ENCODE data around the gene FAM240A.

FAM240A gene

DNA sequence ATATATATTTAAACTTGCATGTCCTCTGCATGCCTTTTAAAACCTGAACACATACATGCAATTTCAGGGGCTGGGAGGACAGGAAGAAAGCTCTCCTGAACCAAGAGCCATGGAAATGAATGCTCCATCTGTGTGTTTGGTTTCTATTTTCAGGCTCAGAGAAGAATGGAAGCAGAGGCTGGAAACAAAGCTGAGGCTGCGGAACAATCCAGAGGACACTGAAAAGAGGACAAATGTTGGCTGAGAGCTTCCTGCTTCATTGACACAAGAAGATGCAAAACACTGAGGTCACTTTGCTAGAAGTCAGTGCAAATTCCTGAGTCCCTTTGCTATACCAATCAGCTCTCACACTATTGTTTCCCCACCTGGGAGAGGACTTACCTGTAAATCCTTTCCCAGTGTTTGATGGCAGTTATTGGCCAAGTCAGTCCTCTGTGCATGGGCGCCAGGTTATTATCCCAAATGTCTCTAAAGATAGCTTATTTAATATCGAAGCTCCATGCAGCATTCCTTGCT lies 12.7 kb downstream of the FAM240A start:
- DNase-seq (ENCODE audit: low spot score) (no peak), FAIRE-seq (no peak)

DNA sequence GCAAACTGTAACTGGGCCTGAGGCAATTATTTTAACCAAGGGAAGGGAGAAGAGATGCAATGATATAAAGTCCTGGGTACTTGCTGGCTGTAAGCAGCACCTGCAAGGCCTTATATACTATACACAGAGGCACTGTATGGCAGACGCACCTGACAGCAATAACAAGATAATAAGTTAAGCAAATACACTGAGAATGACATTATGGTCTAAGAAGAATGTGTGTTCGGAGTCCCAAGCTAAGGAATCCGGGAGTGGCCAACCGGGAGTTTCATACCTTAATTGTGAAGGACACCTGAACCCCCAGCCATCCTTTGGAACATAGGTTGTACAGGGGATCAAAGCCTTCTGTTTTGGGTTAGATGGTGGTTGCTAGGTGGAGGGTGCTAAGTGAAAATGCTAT lies 13.7 kb downstream of the FAM240A start:
- no peak for FAIRE-seq
- DNase-seq (ENCODE audit: low spot score), result no peak

DNA sequence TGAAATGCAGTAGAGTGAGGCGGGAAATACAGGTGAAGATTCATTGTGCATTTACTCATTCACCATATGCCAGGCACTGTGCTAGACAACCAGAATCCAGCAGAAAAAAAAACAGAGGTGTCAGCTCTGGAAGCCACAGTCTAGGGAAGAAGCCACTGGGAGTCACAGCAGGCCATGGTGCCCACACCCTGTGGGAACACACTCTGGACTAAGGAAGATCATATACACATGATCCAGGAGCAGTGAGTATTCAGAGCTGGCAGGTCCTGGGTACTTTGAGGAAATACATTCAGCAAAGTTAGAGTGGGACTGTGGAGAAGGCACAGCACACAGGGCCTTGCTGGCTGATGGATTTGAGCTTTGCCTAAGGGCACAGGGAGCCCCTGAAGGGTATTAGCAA lies 14.8 kb downstream of the FAM240A start:
- DNase-seq (ENCODE audit: low spot score), result no peak
- FAIRE-seq, result no peak

DNA sequence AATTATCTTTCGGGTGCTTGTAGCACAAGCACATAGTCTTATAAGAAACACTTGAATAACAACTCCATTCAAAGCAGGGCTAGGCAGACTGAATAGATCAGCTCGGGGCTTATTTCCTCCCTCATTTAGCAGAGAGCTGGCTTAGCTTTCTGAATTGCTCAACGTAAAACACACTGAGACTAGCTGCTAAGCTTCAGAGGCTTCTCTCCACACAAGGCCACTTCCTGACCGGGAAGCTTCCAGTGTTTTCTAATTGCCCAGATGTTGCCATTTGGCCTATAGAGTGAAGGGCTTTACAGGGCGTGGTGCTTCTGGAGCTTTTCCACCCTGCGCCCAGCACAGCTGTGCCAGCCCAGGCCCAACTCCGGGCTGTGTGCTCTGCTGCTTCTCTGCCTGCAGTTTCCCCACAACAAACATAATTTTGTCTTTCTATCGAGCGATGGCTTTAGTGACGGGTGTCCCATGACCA lies 16.6 kb downstream of the FAM240A start:
- no peak for DNase-seq (ENCODE audit: low spot score)
- no peak for FAIRE-seq

DNA sequence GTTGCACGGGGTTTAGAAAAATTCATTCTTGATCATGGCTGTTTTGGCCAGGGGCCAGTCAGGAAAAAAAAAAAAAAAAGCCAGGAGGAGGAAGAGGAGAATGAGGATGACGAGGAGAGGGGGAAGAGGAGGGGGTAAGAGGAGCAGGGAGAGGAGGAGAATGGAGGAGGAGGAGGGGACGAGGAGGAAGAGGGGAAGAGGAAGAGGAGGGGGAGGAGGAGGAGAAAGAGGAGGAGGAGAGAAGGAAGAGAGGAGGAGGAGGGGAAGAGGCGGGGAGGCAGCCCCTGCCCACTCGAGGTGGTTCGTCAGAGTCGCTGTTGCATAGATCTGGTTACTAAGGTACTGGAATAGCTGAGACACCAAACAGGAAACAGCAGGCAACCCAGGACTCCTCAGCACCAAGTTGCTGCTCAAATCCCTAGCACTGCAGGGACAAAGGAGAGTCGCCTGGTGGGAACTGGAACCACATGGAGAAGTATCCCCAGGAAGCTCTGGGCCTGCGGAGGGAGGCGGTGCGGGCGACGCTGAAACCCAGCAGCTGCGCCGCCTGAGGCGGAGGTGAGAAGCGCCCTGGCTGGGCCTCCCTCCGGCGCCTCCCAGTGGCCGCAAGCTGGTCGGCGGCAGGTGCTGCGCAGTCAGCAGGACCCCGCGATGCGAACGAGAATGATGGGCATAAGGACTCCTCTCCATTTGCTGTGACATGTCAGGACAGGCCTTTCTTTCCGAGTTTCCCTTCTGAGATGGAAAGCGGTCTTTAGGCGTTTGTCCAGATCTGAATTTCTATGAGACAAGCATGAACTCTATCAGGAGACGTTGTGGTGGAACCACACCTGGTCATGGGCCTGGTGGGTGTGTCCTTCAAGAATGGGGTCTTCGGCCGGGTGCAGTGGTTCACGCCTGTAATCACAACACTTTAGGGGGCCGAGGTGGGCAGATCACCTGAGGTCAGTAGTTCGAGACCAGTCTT lies 17.5 kb downstream of the FAM240A start:
- FAIRE-seq, result no peak

DNA sequence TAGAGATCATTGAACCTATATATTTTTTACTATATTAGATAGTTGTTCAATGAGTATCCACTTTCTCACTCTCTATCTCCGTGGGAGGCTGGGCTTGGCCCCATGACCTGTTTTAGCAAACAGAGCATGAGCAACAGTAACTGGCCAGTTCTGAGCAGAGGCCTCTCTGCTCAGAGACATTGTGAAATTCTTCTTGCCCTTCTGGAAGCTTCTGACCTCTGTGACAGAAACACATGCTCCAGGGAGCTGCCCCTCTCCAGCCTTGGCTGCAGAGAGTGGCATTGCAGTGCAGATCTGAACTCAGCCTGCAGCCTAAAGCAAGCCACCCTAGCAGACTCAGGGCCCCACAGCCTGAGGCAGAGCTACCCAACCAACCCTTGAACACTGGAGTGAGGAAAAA lies 20.5 kb downstream of the FAM240A start:
- DNase-seq (ENCODE audit: low spot score) (no peak), FAIRE-seq (no peak)

More for the DNA sequence above, 17.5 kb downstream of the FAM240A start:
- peak; percentile 4 for DNase-seq (ENCODE audit: low spot score)

DNA sequence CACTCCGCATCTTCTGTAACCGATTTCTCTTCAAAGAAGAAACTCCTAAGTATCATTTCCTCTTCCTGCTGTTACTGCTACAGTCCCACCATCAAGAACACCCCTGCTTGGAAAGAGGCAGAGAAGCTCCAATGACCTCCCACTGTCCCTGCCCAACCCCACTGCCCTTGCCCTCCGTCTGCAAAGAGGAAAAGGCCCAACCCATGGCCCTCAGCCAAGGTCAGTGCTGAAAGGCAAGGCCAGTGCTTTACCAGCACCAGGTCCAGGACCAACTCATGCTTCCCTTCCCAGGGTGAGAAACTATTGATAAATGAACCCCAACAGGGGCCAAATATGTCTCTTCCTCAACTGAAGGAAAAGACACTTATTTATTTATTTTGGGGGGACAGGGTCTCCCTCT lies 22.5 kb downstream of the FAM240A start:
- FAIRE-seq, result no peak

DNA sequence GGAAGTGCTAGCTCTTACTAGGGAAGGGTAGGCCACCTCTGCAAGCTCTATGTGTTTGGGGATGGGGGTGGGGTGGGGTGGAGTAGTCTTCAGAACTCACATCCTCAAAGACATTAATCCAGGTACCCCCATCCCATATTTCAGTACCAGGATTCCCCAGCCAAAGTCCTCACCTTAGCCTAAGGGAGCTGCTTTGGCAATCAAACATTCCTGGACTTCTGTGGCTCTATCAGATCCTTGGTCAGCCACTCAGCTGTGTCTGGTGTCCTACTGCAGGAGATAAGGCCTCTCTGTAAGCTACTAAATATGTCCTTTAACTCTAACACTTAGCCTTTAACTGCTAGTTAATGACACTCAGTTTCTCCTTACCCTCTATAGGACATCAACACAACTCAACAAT lies 26.9 kb downstream of the FAM240A start:
- FAIRE-seq (no peak), DNase-seq (ENCODE audit: low spot score) (no peak)

More for the DNA sequence above, 22.5 kb downstream of the FAM240A start:
- no peak for DNase-seq (ENCODE audit: low spot score)

DNA sequence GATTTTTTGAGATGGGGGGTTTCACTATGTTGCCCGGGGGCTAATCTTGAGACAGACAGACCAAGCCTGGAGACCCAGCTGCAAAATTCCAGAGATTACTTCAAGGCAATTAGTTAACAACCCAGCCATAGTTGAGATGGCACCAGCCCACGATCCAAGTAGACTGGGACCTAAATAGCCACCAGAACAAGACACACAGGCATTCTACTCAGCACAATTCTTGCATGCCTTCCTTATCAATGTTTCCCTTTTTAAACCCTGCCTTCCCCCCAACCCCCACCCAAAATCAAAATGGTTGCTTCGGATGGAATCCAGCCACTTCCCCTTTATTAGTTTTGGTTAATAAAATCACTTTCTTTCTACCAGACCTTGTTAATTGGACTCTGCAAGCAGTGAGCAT lies 28.6 kb downstream of the FAM240A start:
- no peak for DNase-seq (ENCODE audit: low spot score)
- FAIRE-seq, result no peak

DNA sequence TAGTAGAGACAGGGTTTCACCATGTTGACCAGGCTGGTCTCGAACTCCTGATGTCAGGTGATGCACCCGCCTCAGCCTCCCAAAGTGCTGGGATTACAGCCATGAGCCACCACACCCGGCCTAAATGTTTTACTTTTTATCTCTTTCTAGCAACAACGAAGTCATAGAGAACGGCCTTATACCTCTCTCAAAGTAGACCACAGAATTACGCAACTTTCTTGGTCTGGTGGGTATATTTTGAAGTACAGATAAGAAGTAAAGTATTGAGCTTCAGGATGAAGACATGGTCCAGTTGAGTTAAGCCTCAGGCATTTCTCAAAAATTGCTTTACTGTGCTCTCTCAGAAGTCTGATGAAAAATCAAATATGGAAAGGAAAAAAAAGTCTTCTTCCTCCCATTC lies 30.6 kb downstream of the FAM240A start:
- FAIRE-seq (no peak), DNase-seq (ENCODE audit: low spot score) (no peak)

DNA sequence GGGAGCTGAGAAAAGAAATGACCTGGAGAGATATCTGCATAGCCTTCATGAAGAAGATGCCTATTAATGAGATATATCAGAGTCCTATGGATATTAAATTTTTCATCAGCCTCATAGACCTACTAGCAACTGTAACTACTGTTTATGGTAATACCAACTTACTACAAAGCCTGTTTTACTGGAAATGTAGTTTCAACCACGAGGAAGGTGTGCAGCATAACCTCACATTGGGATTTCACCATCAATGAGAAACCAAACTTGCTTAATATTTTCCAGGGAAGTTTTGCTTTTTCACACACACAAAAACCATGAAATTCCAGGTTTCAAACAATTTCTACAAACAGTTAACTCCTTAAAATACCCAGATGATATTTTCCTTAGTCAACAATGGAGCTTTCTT lies 31.4 kb downstream of the FAM240A start:
- DNase-seq (ENCODE audit: low spot score), result no peak
- FAIRE-seq, result no peak

DNA sequence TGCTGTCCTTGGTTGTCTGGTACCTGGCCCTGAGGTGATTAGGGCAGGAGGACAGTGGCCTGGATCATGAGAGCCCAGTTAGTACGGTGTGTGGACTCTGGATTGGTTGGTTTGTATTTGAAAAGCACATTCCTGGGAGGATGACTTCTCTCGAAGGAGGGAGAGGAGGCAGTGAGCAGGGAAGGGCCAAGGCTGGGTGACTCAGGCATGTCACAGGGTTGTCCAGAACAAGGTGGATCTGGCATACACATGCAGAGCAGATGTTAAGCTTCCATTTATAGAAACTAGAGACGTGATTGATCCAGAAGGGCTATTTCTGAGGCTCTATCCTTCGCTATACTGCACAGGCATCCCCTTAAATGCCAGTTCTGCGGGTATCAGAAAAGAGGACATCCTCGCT lies 34.4 kb downstream of the FAM240A start:
- FAIRE-seq (no peak), DNase-seq (ENCODE audit: low spot score) (no peak)

DNA sequence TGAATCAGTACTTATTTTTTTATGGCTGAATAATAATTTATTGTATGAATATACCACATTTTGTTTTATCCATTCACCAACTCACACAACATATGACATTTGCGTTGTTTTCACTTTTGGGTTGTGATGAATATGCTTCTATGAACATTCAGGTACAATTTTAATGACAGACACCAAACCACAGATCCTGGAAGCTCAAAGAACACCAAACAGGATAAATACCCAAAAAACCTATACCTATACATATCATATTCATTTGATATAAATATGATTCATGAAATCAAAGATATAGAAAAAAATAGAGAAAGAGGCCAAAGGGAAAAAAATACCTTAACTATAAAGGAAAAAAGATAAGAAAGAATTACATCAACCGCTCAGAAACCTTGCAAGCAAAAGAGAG lies 35.8 kb downstream of the FAM240A start:
- FAIRE-seq (no peak), DNase-seq (ENCODE audit: low spot score) (no peak)

DNA sequence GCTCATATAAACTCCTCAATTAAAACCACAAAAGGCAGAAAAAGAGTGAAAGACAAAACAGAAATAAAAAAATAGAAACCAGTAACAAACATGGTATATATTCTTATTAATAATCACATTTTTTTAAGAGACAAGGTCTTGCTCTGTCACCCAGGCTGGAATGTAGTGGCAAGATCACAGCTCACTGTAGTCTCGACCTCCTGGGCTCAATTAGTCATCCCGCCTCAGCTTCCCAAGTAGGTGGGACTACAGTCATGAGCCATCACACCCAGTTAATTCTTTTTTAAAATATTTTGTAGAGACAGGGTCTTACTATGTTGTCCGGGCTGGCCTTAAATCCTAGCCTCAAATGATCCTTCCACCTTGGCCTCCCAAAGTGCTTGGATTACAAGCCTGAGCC lies 37.1 kb downstream of the FAM240A start:
- DNase-seq (ENCODE audit: low spot score) (peak; percentile 14), FAIRE-seq (peak; percentile 25)

DNA sequence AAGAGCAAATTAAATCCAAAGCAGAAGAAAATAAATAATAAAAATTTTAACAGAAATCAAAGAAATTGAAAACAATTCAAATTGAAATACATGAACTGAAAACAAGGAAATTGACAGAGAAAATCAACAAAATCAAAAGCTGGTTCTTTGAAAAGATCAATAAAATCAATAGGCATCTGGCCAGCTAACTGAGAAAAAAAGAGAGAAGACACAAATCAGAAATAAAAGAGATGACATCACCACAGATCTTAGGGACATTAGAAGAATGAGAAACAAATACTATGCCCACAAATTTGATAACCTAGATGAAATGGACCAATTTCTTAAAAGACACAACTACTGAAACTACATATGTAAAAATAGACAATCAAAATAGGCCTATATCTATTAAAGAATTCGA lies 38.8 kb downstream of the FAM240A start:
- DNase-seq (ENCODE audit: low spot score), result no peak

DNA sequence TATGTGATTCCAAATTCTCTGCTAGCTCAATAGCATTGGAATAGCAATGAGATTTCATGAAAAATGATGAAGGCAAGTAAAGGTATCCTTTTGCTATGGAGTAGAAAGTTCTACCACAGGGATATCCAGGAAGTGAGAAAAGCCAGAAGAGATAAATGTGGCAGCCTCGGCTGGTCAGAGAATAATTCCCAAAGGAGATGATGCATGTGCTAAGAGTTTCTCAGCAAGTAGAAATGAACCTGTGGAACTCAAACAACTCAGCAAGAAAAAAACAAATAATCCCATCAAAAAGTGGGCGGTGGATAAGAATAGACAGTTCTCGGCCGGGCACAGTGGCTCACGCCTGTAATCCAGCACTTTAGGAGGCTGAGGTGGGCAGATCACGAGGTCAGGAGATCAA lies 42.9 kb downstream of the FAM240A start:
- FAIRE-seq (no peak), DNase-seq (ENCODE audit: low spot score) (no peak)

More for the DNA sequence above, 38.8 kb downstream of the FAM240A start:
- no peak for FAIRE-seq

DNA sequence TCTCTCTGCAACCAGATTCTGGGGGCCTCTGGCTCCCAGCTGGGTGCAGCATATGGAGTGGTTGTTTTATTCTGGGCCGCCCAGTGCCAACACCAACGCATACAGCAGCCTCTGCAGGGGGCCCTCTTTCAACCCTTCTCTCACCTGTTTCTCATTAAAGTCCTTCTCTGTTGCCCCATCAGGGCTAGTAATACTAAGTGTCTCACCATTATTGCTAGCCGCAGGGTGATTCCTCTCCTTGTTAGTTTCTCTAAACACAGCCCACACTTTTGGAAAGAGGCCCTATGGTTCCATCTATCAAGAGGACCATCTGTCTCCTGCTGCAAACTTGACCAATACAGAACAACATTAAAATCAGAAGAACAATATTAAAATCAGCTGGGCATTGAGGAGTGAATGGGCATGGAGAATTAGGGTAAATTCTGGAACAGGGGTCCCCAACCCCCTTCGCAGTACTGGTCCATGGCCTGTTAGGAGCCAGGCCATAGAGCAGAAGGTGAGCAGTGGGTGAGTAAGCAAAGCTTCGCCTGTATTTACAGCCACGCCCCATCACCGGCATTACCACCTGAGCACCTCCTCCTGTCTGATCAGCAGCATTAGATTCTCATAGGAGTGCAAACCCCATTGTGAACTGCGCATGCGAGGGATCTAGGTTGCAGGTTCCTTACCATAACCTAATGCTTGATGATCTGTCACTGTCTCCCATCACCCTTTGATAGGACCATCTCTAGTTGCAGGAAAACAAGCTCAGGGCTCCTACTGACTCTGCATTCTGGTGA lies 44.6 kb downstream of the FAM240A start:
- FAIRE-seq (no peak), DNase-seq (ENCODE audit: low spot score) (no peak)

DNA sequence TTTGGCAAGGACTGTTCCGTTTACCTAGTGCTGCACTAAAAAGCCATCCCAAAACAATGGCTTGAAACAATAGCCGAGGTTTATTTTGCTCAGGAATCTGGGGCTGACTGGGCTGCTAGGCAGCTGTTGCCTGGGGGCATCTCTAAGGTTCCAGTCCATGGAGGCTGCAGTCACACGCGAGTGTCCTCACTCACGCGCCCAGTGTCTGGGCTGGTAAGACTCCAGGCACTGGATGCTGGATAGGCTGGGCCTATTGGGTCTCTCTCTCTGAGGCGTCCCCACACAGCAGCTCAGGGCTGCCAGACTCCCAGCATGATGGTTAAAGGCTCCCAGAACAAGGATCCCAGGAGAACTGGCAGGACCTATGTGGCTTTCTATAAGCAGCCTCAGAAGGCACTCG lies 47.0 kb downstream of the FAM240A start:
- FAIRE-seq (no peak), DNase-seq (ENCODE audit: low spot score) (no peak)

DNA sequence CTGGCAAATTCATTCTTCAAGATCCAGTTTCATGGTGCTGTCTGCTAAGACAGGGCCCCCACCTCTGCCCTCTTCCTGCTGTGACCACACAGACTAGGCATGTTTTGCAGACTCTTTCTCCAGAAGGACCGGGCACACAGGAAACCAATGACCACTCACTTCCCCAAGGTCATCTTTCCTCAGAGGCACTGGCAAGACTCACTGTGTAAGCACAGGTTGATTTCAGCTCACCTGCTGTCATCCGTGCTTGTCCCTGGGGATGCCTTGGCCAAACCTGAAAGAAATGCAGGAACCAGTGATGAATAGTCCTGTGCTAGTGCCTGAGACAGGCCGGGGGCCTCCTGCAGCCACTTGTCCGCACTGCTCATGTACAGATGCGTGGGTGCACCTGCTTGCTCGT lies 47.7 kb downstream of the FAM240A start:
- no peak for DNase-seq (ENCODE audit: low spot score)
- no peak for FAIRE-seq

DNA sequence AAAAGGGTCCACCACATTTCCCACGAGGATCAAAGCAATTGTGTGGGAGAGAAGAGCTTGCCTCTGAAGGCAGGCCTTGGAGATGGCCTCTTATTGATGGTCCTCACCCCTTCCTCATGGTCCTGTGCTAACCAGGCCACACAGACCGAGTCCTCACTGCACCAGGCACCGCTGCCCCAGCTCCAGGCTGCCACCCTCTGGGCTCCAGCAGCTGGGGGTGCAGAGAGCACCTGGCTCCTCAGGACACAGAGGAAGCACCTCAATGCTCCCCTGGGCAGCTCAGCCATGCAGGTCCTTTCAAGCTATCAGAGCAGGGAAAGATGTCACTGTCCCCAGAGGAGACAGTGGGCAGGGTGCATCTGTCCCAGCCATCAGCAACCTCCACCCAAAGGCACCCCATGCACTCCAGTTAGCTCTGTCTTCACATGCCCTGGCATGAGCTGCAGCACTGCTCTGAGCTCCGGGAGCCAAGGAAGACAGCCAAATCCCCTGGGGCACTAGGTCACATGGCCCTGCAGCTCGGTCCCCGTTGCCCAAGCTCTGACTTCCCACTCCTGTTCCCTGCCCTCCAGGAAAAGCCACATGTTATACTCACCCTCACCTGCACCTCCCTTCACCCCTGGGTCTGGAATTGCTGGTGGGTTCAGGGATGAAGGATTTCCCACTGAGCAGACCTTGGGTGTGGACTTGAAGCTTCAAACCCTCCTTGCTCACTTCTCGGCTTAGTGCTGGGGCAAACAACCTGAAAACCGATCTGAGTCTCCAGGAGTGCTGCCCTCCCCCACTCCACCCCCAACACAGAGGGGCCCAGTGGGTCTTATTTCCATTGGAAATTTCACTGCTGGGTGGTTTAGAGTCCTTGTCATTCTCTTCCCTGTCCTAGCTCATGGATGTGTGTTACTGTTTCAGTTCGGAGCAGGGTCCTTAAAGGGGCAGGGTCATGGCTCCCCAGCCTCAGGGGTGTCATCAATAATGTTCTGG lies 48.5 kb downstream of the FAM240A start:
- no peak for FAIRE-seq

More for the DNA sequence above, 48.5 kb downstream of the FAM240A start:
- DNase-seq (ENCODE audit: low spot score), result no peak
